ENCODE data around the gene SEMA3F.

DNA sequence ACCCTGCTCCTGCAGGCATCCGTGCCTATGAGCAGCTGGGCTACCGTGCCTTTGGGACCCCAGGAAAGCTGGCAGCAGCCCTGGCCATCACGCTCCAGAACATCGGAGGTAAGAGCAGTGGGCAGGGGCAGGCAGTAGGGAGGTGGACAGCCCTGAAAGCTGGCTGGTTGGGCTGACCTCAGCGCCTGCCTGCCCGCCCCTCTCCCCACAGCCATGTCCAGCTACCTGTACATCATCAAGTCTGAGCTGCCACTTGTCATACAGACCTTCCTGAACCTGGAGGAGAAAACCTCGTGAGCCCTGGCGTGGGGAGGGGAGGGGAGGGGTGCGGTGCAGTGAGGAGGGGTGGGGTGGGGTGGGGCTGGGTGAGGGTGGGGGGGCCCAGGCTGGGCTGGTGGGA lies 60.4 kb downstream of the SEMA3F start:
- TF ChIP-seq, protein P1, sequence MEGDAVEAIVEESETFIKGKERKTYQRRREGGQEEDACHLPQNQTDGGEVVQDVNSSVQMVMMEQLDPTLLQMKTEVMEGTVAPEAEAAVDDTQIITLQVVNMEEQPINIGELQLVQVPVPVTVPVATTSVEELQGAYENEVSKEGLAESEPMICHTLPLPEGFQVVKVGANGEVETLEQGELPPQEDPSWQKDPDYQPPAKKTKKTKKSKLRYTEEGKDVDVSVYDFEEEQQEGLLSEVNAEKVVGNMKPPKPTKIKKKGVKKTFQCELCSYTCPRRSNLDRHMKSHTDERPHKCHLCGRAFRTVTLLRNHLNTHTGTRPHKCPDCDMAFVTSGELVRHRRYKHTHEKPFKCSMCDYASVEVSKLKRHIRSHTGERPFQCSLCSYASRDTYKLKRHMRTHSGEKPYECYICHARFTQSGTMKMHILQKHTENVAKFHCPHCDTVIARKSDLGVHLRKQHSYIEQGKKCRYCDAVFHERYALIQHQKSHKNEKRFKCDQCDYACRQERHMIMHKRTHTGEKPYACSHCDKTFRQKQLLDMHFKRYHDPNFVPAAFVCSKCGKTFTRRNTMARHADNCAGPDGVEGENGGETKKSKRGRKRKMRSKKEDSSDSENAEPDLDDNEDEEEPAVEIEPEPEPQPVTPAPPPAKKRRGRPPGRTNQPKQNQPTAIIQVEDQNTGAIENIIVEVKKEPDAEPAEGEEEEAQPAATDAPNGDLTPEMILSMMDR (IDR thresholded peaks at IDR 0.05; ENCODE audit: low read length): no peak
- no peak for TF ChIP-seq EZH2 (optimal IDR thresholded peaks at IDR 0.05; ENCODE audit: low read depth, low read length)
